Retinal pigment epithelial cell (primary cell): ENCODE measurements around the gene SGCD.

Experiments
- DNase-seq: peaks from one replicate; pipeline ENCODE4 v3.0.0-alpha.2; 2010; ENCODE audit warnings: low read depth
- H3K4me3 ChIP-seq: 2 replicates; pipeline ENCODE4 v1.5.1; 2011; ENCODE audit warnings: mild to moderate bottlenecking, low read length, control low read depth, moderate library complexity
- TF ChIP-seq, protein P1 (sequence below): conservative IDR thresholded peaks from 2 replicates; pipeline ENCODE4 v1.5.1; 2011; ENCODE audit warnings: low read depth, low read length, control low read depth, inconsistent platforms

The SGCD gene

GRCh38 chr5:156529892-156530291 is 202.9 kb downstream of the SGCD start:
- no peak for DNase-seq
- TF ChIP-seq, protein P1, sequence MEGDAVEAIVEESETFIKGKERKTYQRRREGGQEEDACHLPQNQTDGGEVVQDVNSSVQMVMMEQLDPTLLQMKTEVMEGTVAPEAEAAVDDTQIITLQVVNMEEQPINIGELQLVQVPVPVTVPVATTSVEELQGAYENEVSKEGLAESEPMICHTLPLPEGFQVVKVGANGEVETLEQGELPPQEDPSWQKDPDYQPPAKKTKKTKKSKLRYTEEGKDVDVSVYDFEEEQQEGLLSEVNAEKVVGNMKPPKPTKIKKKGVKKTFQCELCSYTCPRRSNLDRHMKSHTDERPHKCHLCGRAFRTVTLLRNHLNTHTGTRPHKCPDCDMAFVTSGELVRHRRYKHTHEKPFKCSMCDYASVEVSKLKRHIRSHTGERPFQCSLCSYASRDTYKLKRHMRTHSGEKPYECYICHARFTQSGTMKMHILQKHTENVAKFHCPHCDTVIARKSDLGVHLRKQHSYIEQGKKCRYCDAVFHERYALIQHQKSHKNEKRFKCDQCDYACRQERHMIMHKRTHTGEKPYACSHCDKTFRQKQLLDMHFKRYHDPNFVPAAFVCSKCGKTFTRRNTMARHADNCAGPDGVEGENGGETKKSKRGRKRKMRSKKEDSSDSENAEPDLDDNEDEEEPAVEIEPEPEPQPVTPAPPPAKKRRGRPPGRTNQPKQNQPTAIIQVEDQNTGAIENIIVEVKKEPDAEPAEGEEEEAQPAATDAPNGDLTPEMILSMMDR, result no peak
- no peak overlapping the region for H3K4me3 ChIP-seq

- no peak overlapping the region for H3K4me3 ChIP-seq
- TF ChIP-seq, protein P1, result no peak
These were observed 204.2 kb downstream of the SGCD start for GRCh38 chr5:156531199-156531598.

GRCh38 chr5:156532921-156533320 is 206.0 kb downstream of the SGCD start:
- no peak overlapping the region for H3K4me3 ChIP-seq
- no peak for DNase-seq
- TF ChIP-seq, protein P1, result no peak

More at GRCh38 chr5:156531199-156531598, 204.2 kb downstream of the SGCD start:
- DNase-seq, result no peak

- TF ChIP-seq, protein P1, result no peak
- no peak for DNase-seq
- H3K4me3 ChIP-seq, result no peak overlapping the region
These were observed 207.1 kb downstream of the SGCD start for GRCh38 chr5:156534085-156534484.

GRCh38 chr5:156534906-156535485 is 208.0 kb downstream of the SGCD start:
- DNase-seq, result no peak
- TF ChIP-seq, protein P1, result no peak
- no peak overlapping the region for H3K4me3 ChIP-seq

DNA sequence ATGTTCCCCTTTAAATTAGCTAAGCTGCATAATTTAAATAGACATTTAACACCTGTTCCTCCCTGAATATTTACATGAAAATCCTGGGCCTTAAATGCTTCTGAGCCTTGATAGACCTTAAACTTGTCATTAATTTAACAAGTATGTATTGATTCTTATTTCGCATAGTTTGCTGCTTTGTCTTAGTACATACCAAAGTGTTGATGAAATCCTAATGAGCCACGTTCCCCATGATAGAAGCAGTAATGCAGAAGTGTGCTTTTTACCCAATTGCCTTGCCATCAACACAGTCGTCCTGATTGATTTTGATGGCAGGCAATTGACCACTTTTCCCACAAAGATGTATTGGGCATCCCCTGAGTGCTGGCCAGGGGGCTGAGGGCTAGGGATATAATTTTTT is 213.5 kb downstream of the SGCD start:
- TF ChIP-seq, protein P1, result no peak
- no peak overlapping the region for H3K4me3 ChIP-seq
- no peak for DNase-seq

- TF ChIP-seq, protein P1, result no peak
- H3K4me3 ChIP-seq, result no peak overlapping the region
- DNase-seq, result no peak
These were observed 214.6 kb downstream of the SGCD start for GRCh38 chr5:156541582-156541981.
